Measurements from ENCODE around the gene ARHGAP12.

ARHGAP12 gene

GRCh38 chr10:31954410-31955191 is 26.0 kb upstream of the ARHGAP12 start:
- H3K27ac ChIP-seq (ENCODE audit: poor library complexity, severe bottlenecking) = no peak overlapping the region
- ATAC-seq (ENCODE audit: low read depth) (no peak), DNase-seq (ENCODE audit: low spot score) (no peak)
- no peaks in the 10 kb centered on the region for H3K27me3 ChIP-seq (ENCODE audit: insufficient read depth, poor library complexity, severe bottlenecking)
- peaks cover 3% of the 10 kb centered on the region for H3K4me1 ChIP-seq (ENCODE audit: insufficient read depth, poor library complexity, severe bottlenecking)
- no peak for TF ChIP-seq CTCF (IDR thresholded peaks at IDR 0.05; ENCODE audit: poor library complexity, severe bottlenecking)
- no peaks in the 10 kb centered on the region for H3K9me3 ChIP-seq (ENCODE audit: severe bottlenecking)
- H3K4me3 ChIP-seq (ENCODE audit: severe bottlenecking) = no peak overlapping the region
- no peaks in the 10 kb centered on the region for H3K36me3 ChIP-seq (ENCODE audit: low read depth)

GRCh38 chr10:31953480-31953879 is 24.8 kb upstream of the ARHGAP12 start:
- ATAC-seq (ENCODE audit: low read depth) = no peak
- H3K9me3 ChIP-seq (ENCODE audit: severe bottlenecking) = no peaks in the 10 kb centered on the region
- H3K27ac ChIP-seq (ENCODE audit: poor library complexity, severe bottlenecking) = no peak overlapping the region
- no peaks in the 10 kb centered on the region for H3K4me1 ChIP-seq (ENCODE audit: insufficient read depth, poor library complexity, severe bottlenecking)
- no peak for DNase-seq (ENCODE audit: low spot score)
- TF ChIP-seq CTCF (IDR thresholded peaks at IDR 0.05; ENCODE audit: poor library complexity, severe bottlenecking) = no peak
- H3K4me3 ChIP-seq (ENCODE audit: severe bottlenecking) = no peak overlapping the region
- no peaks in the 10 kb centered on the region for H3K27me3 ChIP-seq (ENCODE audit: insufficient read depth, poor library complexity, severe bottlenecking)
- no peaks in the 10 kb centered on the region for H3K36me3 ChIP-seq (ENCODE audit: low read depth)

- Histone ChIP-seq H3K36me3 (ENCODE audit: low read depth) (no peaks in the 10 kb centered on the region), H3K4me3 (ENCODE audit: severe bottlenecking) (no peak overlapping the region), H3K27me3 (ENCODE audit: insufficient read depth, poor library complexity, severe bottlenecking) (no peaks in the 10 kb centered on the region), H3K4me1 (ENCODE audit: insufficient read depth, poor library complexity, severe bottlenecking) (no peaks in the 10 kb centered on the region), H3K9me3 (ENCODE audit: severe bottlenecking) (no peaks in the 10 kb centered on the region), H3K27ac (ENCODE audit: poor library complexity, severe bottlenecking) (no peak overlapping the region)
- ATAC-seq (ENCODE audit: low read depth) = no peak
- TF ChIP-seq CTCF (IDR thresholded peaks at IDR 0.05; ENCODE audit: poor library complexity, severe bottlenecking) = no peak
- no peak for DNase-seq (ENCODE audit: low spot score)
Observed at GRCh38 chr10:31953080-31953479, 24.4 kb upstream of the ARHGAP12 start.

- DNase-seq (ENCODE audit: low spot score) = no peak
- TF ChIP-seq CTCF (IDR thresholded peaks at IDR 0.05; ENCODE audit: poor library complexity, severe bottlenecking) = no peak
Observed at GRCh38 chr10:31952066-31952465, 23.4 kb upstream of the ARHGAP12 start.

GRCh38 chr10:31949266-31949665 is 20.6 kb upstream of the ARHGAP12 start:
- H3K36me3 ChIP-seq (ENCODE audit: low read depth) = no peaks in the 10 kb centered on the region
- TF ChIP-seq CTCF (IDR thresholded peaks at IDR 0.05; ENCODE audit: poor library complexity, severe bottlenecking) = no peak
- H3K4me3 ChIP-seq (ENCODE audit: severe bottlenecking) = no peak overlapping the region
- peaks cover 23% of the 10 kb centered on the region for H3K4me1 ChIP-seq (ENCODE audit: insufficient read depth, poor library complexity, severe bottlenecking)
- ATAC-seq (ENCODE audit: low read depth) = no peak
- no peaks in the 10 kb centered on the region for H3K27me3 ChIP-seq (ENCODE audit: insufficient read depth, poor library complexity, severe bottlenecking)
- H3K9me3 ChIP-seq (ENCODE audit: severe bottlenecking) = no peaks in the 10 kb centered on the region
- no peak for DNase-seq (ENCODE audit: low spot score)
- H3K27ac ChIP-seq (ENCODE audit: poor library complexity, severe bottlenecking) = no peak overlapping the region

More at GRCh38 chr10:31952066-31952465, 23.4 kb upstream of the ARHGAP12 start:
- no peak overlapping the region for H3K4me3 ChIP-seq (ENCODE audit: severe bottlenecking)
- no peaks in the 10 kb centered on the region for H3K36me3 ChIP-seq (ENCODE audit: low read depth)
- peaks cover 8% of the 10 kb centered on the region for H3K4me1 ChIP-seq (ENCODE audit: insufficient read depth, poor library complexity, severe bottlenecking)
- no peak overlapping the region for H3K27ac ChIP-seq (ENCODE audit: poor library complexity, severe bottlenecking)
- no peaks in the 10 kb centered on the region for H3K27me3 ChIP-seq (ENCODE audit: insufficient read depth, poor library complexity, severe bottlenecking)
- H3K9me3 ChIP-seq (ENCODE audit: severe bottlenecking) = no peaks in the 10 kb centered on the region
- no peak for ATAC-seq (ENCODE audit: low read depth)
